Stimulated activated CD4-positive, alpha-beta T cell treated with anti-CD3 and anti-CD28 coated beads, Interleukin-2, amount 100 ng/mL, for 24 hours (primary cell): ENCODE results near the gene INCA1.

Experiments
- DNase-seq, 2 donors: peaks; one replicate each; pipeline ENCODE4 v3.0.0-alpha.2; 2020

Gene INCA1

GRCh38 chr17:4969551-4970173 lies 27.7 kb downstream of the INCA1 start:
- peak in 1 of 2 donors; percentile 50 for DNase-seq

- DNase-seq: peak; percentile 53 to 64
Measured at GRCh38 chr17:4969047-4969550, 28.2 kb downstream of the INCA1 start.

- peak; percentile 49 to 52 for DNase-seq
Measured at GRCh38 chr17:4968486-4969046, 28.8 kb downstream of the INCA1 start.

GRCh38 chr17:4967539-4968485 lies 29.5 kb downstream of the INCA1 start, which contains the start of gene SPAG7:
TSS of gene SPAG7 (minus strand) at chr17:4967817. CDS start at chr17:4967804, 13 bp downstream.
- peak; percentile 93 for DNase-seq

- peak; percentile 91 to 94 for DNase-seq
Measured at GRCh38 chr17:4966844-4967538, 30.3 kb downstream of the INCA1 start.

GRCh38 chr17:4965311-4965986 lies 31.9 kb downstream of the INCA1 start:
- DNase-seq: no peak

- no peak for DNase-seq
Measured at GRCh38 chr17:4960279-4960922, 36.9 kb downstream of the INCA1 start.

- DNase-seq: no peak
Measured at GRCh38 chr17:4959261-4959965, 37.9 kb downstream of the INCA1 start.

- no peak for DNase-seq
Measured at GRCh38 chr17:4958102-4958501, 39.2 kb downstream of the INCA1 start.

GRCh38 chr17:4956493-4957061 lies 40.7 kb downstream of the INCA1 start:
- peak; percentile 60 to 64 for DNase-seq

GRCh38 chr17:4955091-4955490 lies 42.2 kb downstream of the INCA1 start:
- DNase-seq: no peak

GRCh38 chr17:4953451-4953961 lies 43.8 kb downstream of the INCA1 start:
- no peak for DNase-seq

GRCh38 chr17:4951486-4951885 lies 45.8 kb downstream of the INCA1 start:
- DNase-seq: no peak

GRCh38 chr17:4950746-4951204 lies 46.5 kb downstream of the INCA1 start, which contains the start of gene ENO3:
TSS of gene ENO3 (plus strand) at chr17:4951119. CDS start at chr17:4951830, 711 bp downstream.
- no peak for DNase-seq

- DNase-seq: peak; percentile 49 to 53
Measured at GRCh38 chr17:4950075-4950745, 47.1 kb downstream of the INCA1 start.

- peak; percentile 78 to 85 for DNase-seq
Measured at GRCh38 chr17:4949321-4950074, 47.8 kb downstream of the INCA1 start.

GRCh38 chr17:4948931-4949320 lies 48.4 kb downstream of the INCA1 start:
- DNase-seq: peak; percentile 78 to 80

- peak; percentile 92 for DNase-seq
Measured at GRCh38 chr17:4948166-4948930, 49.0 kb downstream of the INCA1 start, which contains the start of gene PFN1. TSS of gene PFN1 (minus strand) at chr17:4948530. CDS start at chr17:4948394, 136 bp downstream.
